ENCODE data around the gene TMEM236.
"Not testable (repeated sequence)": the region's sequence is repeated elsewhere in the genome, so short reads cannot be mapped to it uniquely, and the experiment has no call there.

Gene TMEM236

GRCh38 chr10:17716161-17716560 lies 35.8 kb upstream of the TMEM236 start:
- no peaks in the 10 kb centered on the region for H3K27me3 ChIP-seq (ENCODE audit: low read depth, low read length)
- H3K36me3 ChIP-seq (replicated peaks; ENCODE audit: low read depth, low read length), result peaks cover 2% of the 10 kb centered on the region
- H3K27ac ChIP-seq (ENCODE audit: low read length), result no peak overlapping the region
- no peaks in the 10 kb centered on the region for H3K4me1 ChIP-seq (ENCODE audit: low read length)
- H2AFZ ChIP-seq (ENCODE audit: low read depth, low read length), result no peak overlapping the region
- TF ChIP-seq EZH2phosphoT487 (IDR thresholded peaks at IDR 0.05; ENCODE audit: low read depth), result no peak
- TF ChIP-seq, protein P1, sequence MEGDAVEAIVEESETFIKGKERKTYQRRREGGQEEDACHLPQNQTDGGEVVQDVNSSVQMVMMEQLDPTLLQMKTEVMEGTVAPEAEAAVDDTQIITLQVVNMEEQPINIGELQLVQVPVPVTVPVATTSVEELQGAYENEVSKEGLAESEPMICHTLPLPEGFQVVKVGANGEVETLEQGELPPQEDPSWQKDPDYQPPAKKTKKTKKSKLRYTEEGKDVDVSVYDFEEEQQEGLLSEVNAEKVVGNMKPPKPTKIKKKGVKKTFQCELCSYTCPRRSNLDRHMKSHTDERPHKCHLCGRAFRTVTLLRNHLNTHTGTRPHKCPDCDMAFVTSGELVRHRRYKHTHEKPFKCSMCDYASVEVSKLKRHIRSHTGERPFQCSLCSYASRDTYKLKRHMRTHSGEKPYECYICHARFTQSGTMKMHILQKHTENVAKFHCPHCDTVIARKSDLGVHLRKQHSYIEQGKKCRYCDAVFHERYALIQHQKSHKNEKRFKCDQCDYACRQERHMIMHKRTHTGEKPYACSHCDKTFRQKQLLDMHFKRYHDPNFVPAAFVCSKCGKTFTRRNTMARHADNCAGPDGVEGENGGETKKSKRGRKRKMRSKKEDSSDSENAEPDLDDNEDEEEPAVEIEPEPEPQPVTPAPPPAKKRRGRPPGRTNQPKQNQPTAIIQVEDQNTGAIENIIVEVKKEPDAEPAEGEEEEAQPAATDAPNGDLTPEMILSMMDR (IDR thresholded peaks at IDR 0.05; ENCODE audit: low read depth, low read length), result no peak
- no peak overlapping the region for H3K9ac ChIP-seq (ENCODE audit: low read length)
- no peak overlapping the region for H3K4me3 ChIP-seq (ENCODE audit: low read length)
- no peaks in the 10 kb centered on the region for H3K79me2 ChIP-seq (ENCODE audit: low read length)
- no peaks in the 10 kb centered on the region for H3K9me3 ChIP-seq (ENCODE audit: insufficient read depth, low read length)
- no peak overlapping the region for H3K4me2 ChIP-seq (ENCODE audit: low read length)
- no peaks in the 10 kb centered on the region for H4K20me1 ChIP-seq (ENCODE audit: insufficient read depth, low read length)

- H3K4me1 ChIP-seq (ENCODE audit: low read length); H2AFZ ChIP-seq (ENCODE audit: low read depth, low read length); H3K27ac ChIP-seq (ENCODE audit: low read length); H3K4me2 ChIP-seq (ENCODE audit: low read length); H4K20me1 ChIP-seq (ENCODE audit: insufficient read depth, low read length); H3K79me2 ChIP-seq (ENCODE audit: low read length); H3K27me3 ChIP-seq (ENCODE audit: low read depth, low read length); H3K4me3 ChIP-seq (ENCODE audit: low read length); H3K36me3 ChIP-seq (replicated peaks; ENCODE audit: low read depth, low read length); H3K9me3 ChIP-seq (ENCODE audit: insufficient read depth, low read length); H3K9ac ChIP-seq (ENCODE audit: low read length): not testable (repeated sequence)
These were observed 29.5 kb upstream of the TMEM236 start for GRCh38 chr10:17722317-17723014.

- Histone ChIP-seq H3K79me2 (ENCODE audit: low read length) (no peaks in the 10 kb centered on the region), H2AFZ (ENCODE audit: low read depth, low read length) (no peak overlapping the region), H3K4me3 (ENCODE audit: low read length) (no peak overlapping the region), H3K9me3 (ENCODE audit: insufficient read depth, low read length) (no peaks in the 10 kb centered on the region), H3K9ac (ENCODE audit: low read length) (no peak overlapping the region), H3K4me2 (ENCODE audit: low read length) (no peak overlapping the region), H3K27me3 (ENCODE audit: low read depth, low read length) (no peaks in the 10 kb centered on the region), H4K20me1 (ENCODE audit: insufficient read depth, low read length) (no peaks in the 10 kb centered on the region), H3K4me1 (ENCODE audit: low read length) (no peaks in the 10 kb centered on the region), H3K36me3 (replicated peaks; ENCODE audit: low read depth, low read length) (no peaks in the 10 kb centered on the region), H3K27ac (ENCODE audit: low read length) (no peak overlapping the region)
- no peak for TF ChIP-seq EZH2phosphoT487 (IDR thresholded peaks at IDR 0.05; ENCODE audit: low read depth)
- TF ChIP-seq, protein P1 (IDR thresholded peaks at IDR 0.05; ENCODE audit: low read depth, low read length), result no peak
These were observed 26.3 kb upstream of the TMEM236 start for GRCh38 chr10:17725703-17726102.

- Histone ChIP-seq H3K9me3 (ENCODE audit: insufficient read depth, low read length) (no peaks in the 10 kb centered on the region), H2AFZ (ENCODE audit: low read depth, low read length) (no peak overlapping the region), H3K79me2 (ENCODE audit: low read length) (no peaks in the 10 kb centered on the region), H3K9ac (ENCODE audit: low read length) (no peak overlapping the region), H3K4me3 (ENCODE audit: low read length) (no peak overlapping the region), H3K36me3 (replicated peaks; ENCODE audit: low read depth, low read length) (no peaks in the 10 kb centered on the region), H3K27ac (ENCODE audit: low read length) (no peak overlapping the region), H3K27me3 (ENCODE audit: low read depth, low read length) (no peaks in the 10 kb centered on the region), H3K4me2 (ENCODE audit: low read length) (no peak overlapping the region), H4K20me1 (ENCODE audit: insufficient read depth, low read length) (no peaks in the 10 kb centered on the region), H3K4me1 (ENCODE audit: low read length) (no peaks in the 10 kb centered on the region)
- TF ChIP-seq, protein P1 (IDR thresholded peaks at IDR 0.05; ENCODE audit: low read depth, low read length), result no peak
- TF ChIP-seq EZH2phosphoT487 (IDR thresholded peaks at IDR 0.05; ENCODE audit: low read depth), result no peak
These were observed 22.4 kb upstream of the TMEM236 start for GRCh38 chr10:17729630-17730029.
